H9 (cell line): ENCODE results near the gene CCNY. TPM values are rescaled to one million over a fixed set of nuclear protein-coding genes. Genes with fewer than 3 reads are reported as not detected.

Source experiments
- DNase-seq: peaks from one replicate; pipeline ENCODE4 v3.0.0-alpha.2; 2017
- H2AFZ ChIP-seq: one replicate; pipeline ENCODE4 v1.6.1; 2013; ENCODE audit warnings: mild to moderate bottlenecking, low read length, control low read depth, moderate library complexity
- H2AK5ac ChIP-seq: 2 replicates; pipeline ENCODE4 v1.6.1; 2013; ENCODE audit warnings: low read length, control low read depth, mixed read lengths; ENCODE audit not compliant: insufficient read length
- H2BK120ac ChIP-seq: one replicate; pipeline ENCODE4 v1.6.1; 2013; ENCODE audit warnings: low read depth, mild to moderate bottlenecking, low read length, control low read depth, inconsistent platforms; ENCODE audit not compliant: poor library complexity, severe bottlenecking
- H2BK12ac ChIP-seq: 2 replicates; pipeline ENCODE4 v1.6.1; 2013; ENCODE audit warnings: low read length, control low read depth, mixed read lengths, low read depth; ENCODE audit not compliant: insufficient read length
- H2BK15ac ChIP-seq: 2 replicates; pipeline ENCODE4 v1.6.1; 2013; ENCODE audit warnings: low read depth, low read length, control low read depth
- H2BK20ac ChIP-seq: one replicate; pipeline ENCODE4 v1.6.1; 2013; ENCODE audit warnings: low read depth, mild to moderate bottlenecking, low read length, control low read depth, inconsistent platforms; ENCODE audit not compliant: poor library complexity, severe bottlenecking
- H2BK5ac ChIP-seq: 2 replicates; pipeline ENCODE4 v1.6.1; 2013; ENCODE audit warnings: low read length, control low read depth, mixed read lengths; ENCODE audit not compliant: insufficient read length
- H3K14ac ChIP-seq: 2 replicates; pipeline ENCODE4 v1.6.1; 2013; ENCODE audit warnings: low read length, control low read depth; ENCODE audit not compliant: insufficient read depth
- H3K18ac ChIP-seq: 2 replicates; pipeline ENCODE4 v1.6.1; 2013; ENCODE audit warnings: low read depth, mild to moderate bottlenecking, mixed read lengths, low read length, control low read depth; ENCODE audit not compliant: insufficient read length
- H3K23ac ChIP-seq: 2 replicates; pipeline ENCODE4 v1.6.1; 2013; ENCODE audit warnings: low read length, control low read depth, mixed read lengths, low read depth; ENCODE audit not compliant: insufficient read length
- H3K23me2 ChIP-seq: 2 replicates; pipeline ENCODE4 v1.6.1; 2013; ENCODE audit warnings: low read depth, mild to moderate bottlenecking, mixed read lengths, low read length, control low read depth; ENCODE audit not compliant: insufficient read length, poor library complexity, severe bottlenecking
- H3K27ac ChIP-seq: 2 replicates; pipeline ENCODE4 v1.5.1; 2013; ENCODE audit warnings: low read length, control low read depth, mixed read lengths, low read depth; ENCODE audit not compliant: insufficient read length
- H3K27me3 ChIP-seq: 2 replicates; pipeline ENCODE4 v1.6.1; 2013; ENCODE audit warnings: low read length, control low read depth, inconsistent platforms; ENCODE audit not compliant: insufficient read depth
- H3K4ac ChIP-seq: 2 replicates; pipeline ENCODE4 v1.6.1; 2013; ENCODE audit warnings: low read depth, mild to moderate bottlenecking, control low read depth, inconsistent platforms, low read length, moderate library complexity
- H3K4me1 ChIP-seq: 2 replicates; pipeline ENCODE4 v1.6.1; 2013; ENCODE audit warnings: low read length, control low read depth, inconsistent platforms; ENCODE audit not compliant: insufficient read depth
- H3K4me2 ChIP-seq: 2 replicates; pipeline ENCODE4 v1.6.1; 2013; ENCODE audit warnings: low read length, control low read depth, mixed read lengths; ENCODE audit not compliant: insufficient read length, insufficient read depth
- H3K56ac ChIP-seq: 2 replicates; pipeline ENCODE4 v1.6.1; 2013; ENCODE audit warnings: low read depth, mild to moderate bottlenecking, mixed read lengths, low read length, control low read depth; ENCODE audit not compliant: insufficient read length
- H3K79me1 ChIP-seq: 2 replicates; pipeline ENCODE4 v1.6.1; 2013; ENCODE audit warnings: low read depth, mild to moderate bottlenecking, moderate library complexity, low read length, control low read depth, inconsistent platforms; ENCODE audit not compliant: insufficient read depth, poor library complexity, severe bottlenecking
- H3K79me2 ChIP-seq: 2 replicates; pipeline ENCODE4 v1.6.1; 2013; ENCODE audit warnings: low read length, control low read depth, inconsistent platforms; ENCODE audit not compliant: insufficient read depth
- H3K9ac ChIP-seq: 2 replicates; pipeline ENCODE4 v1.6.1; 2013; ENCODE audit warnings: low read length, control low read depth, mixed read lengths; ENCODE audit not compliant: insufficient read length; ENCODE audit errors: extremely low read depth
- H3K9me3 ChIP-seq: one replicate; pipeline ENCODE4 v1.6.1; 2013; ENCODE audit warnings: low read depth, low read length, inconsistent platforms; ENCODE audit not compliant: control insufficient read depth
- H3T11ph ChIP-seq: one replicate; pipeline ENCODE4 v1.6.1; 2013; ENCODE audit warnings: mild to moderate bottlenecking, low read length, control low read depth, inconsistent platforms
- H4K20me1 ChIP-seq: one replicate; pipeline ENCODE4 v1.6.1; 2013; ENCODE audit not compliant: control insufficient read depth, insufficient read length, insufficient read depth
- H4K5ac ChIP-seq: 2 replicates; pipeline ENCODE4 v1.6.1; 2013; ENCODE audit warnings: low read depth, mild to moderate bottlenecking, mixed read lengths, low read length, control low read depth; ENCODE audit not compliant: insufficient read length
- H4K8ac ChIP-seq: replicated peaks from 2 replicates; pipeline ENCODE4 v1.6.1; 2013; ENCODE audit warnings: low read length, control low read depth, mixed read lengths, low read depth; ENCODE audit not compliant: insufficient read length
- H4K91ac ChIP-seq: 2 replicates; pipeline ENCODE4 v1.6.1; 2013; ENCODE audit warnings: low read depth, mild to moderate bottlenecking, moderate library complexity, mixed read lengths, low read length, control low read depth; ENCODE audit not compliant: insufficient read length
- H3K27ac Mint-ChIP-seq, 3 experiments: 2 replicates in 2 of 3; 3 replicates in 1 of 3; pipeline ENCODE4 v1.8.0; 2020 to 2021; ENCODE audit warnings: mixed read lengths in 3 of 3, mild to moderate bottlenecking in 1 of 3, moderate library complexity in 1 of 3
- H3K27me3 Mint-ChIP-seq: 2 replicates; pipeline ENCODE4 v1.8.0; 2021; ENCODE audit warnings: low read depth, mild to moderate bottlenecking, moderate library complexity, mixed read lengths
- H3K36me3 Mint-ChIP-seq, 3 experiments: 2 replicates in 2 of 3; 3 replicates in 1 of 3; pipeline ENCODE4 v1.8.0; 2020 to 2021; ENCODE audit warnings: low read depth in 3 of 3, mixed read lengths in 3 of 3; ENCODE audit not compliant: insufficient read depth in 1 of 3
- H3K4me1 Mint-ChIP-seq, 2 experiments: 2 replicates each; pipeline ENCODE4 v1.8.0; 2020; ENCODE audit warnings: mixed read lengths in 2 of 2
- H3K4me3 Mint-ChIP-seq, 2 experiments: 2 replicates in 1 of 2; 3 replicates in 1 of 2; pipeline ENCODE4 v1.8.0; 2020 to 2021; ENCODE audit warnings: mild to moderate bottlenecking in 2 of 2, mixed read lengths in 2 of 2, moderate library complexity in 1 of 2
- H3K9me3 Mint-ChIP-seq, 2 experiments: 2 replicates in 1 of 2; 3 replicates in 1 of 2; pipeline ENCODE4 v1.8.0; 2020; ENCODE audit warnings: mild to moderate bottlenecking in 2 of 2, mixed read lengths in 2 of 2, moderate library complexity in 1 of 2
- CTCF ChIP-seq: fragments of 200-600 bp; sonication (generic); conservative IDR thresholded peaks from 3 replicates; pipeline ENCODE4 v1.8.0; 2021; ENCODE audit warnings: antibody characterized with exemption, mild to moderate bottlenecking
- WGBS: extraction: QIAGEN DNeasy Blood & Tissue Kit; methylation state at CpG from one replicate; pipeline ENCODE4 v1.1.7; 2013; ENCODE audit warnings: missing lambda C conversion rate, low lambda C conversion rate, mixed read lengths; ENCODE audit not compliant: insufficient read length; ENCODE audit errors: extremely low coverage; 5-methylcytosine and 5-hydroxymethylcytosine counted together
- total RNA-seq: library from RNA; stranded (reverse); gene quantifications from 2 replicates; pipeline ENCODE4 v1.2.1, GENCODE V29; 2021

CCNY gene
- total RNA-seq, 1 experiment from 2014 or later: 62.1 TPM

- Histone ChIP-seq H3K23me2 (no peaks in the 10 kb centered on the region), H2BK12ac (no peak overlapping the region), H2AK5ac (no peak overlapping the region), H4K5ac (no peak overlapping the region), H3K23ac (no peak overlapping the region), H3K79me2 (no peaks in the 10 kb centered on the region), H3K27ac (no peak overlapping the region), H3K9ac (no peak overlapping the region), H4K91ac (no peak overlapping the region), H2AFZ (no peak overlapping the region), H3K18ac (no peak overlapping the region), H4K8ac (no peak overlapping the region), H4K20me1 (no peaks in the 10 kb centered on the region), H3K4me2 (no peak overlapping the region), H3K56ac (no peak overlapping the region), H2BK120ac (no peak overlapping the region), H3T11ph (no peak overlapping the region), H3K4me1 (no peaks in the 10 kb centered on the region), H2BK5ac (no peak overlapping the region), H3K4ac (no peak overlapping the region), H3K27me3 (no peaks in the 10 kb centered on the region), H3K14ac (no peak overlapping the region), H3K9me3 (no peaks in the 10 kb centered on the region), H2BK15ac (no peak overlapping the region), H3K79me1 (no peaks in the 10 kb centered on the region), H2BK20ac (no peak overlapping the region)
- peaks cover 11 to 18% of the 10 kb centered on the region in 2 experiments for H3K4me1 Mint-ChIP-seq
- DNase-seq: no peak
- no peaks in the 10 kb centered on the region for H3K27me3 Mint-ChIP-seq
- no peak overlapping the region for H3K27ac Mint-ChIP-seq
- no peak overlapping the region for H3K4me3 Mint-ChIP-seq
- H3K36me3 Mint-ChIP-seq: peaks cover 27 to 35% (median 30%) of the 10 kb centered on the region in 3 experiments
- WGBS: no CpG with 5 or more reads among the region's 4 CpGs
- no peak for TF ChIP-seq CTCF
- peaks cover 10 to 14% of the 10 kb centered on the region in 2 experiments for H3K9me3 Mint-ChIP-seq
Measured at GRCh38 chr10:35542303-35542702, 206.0 kb downstream of the CCNY start.
